Measurements from ENCODE around the gene CATSPER3. TPM values are rescaled to one million over a fixed set of nuclear protein-coding genes. Genes with fewer than 3 reads are reported as not detected.

The CATSPER3 gene
- total and polyA plus RNA-seq, 2 experiments from 2014 or later: 0.11 to 0.14 TPM

DNA sequence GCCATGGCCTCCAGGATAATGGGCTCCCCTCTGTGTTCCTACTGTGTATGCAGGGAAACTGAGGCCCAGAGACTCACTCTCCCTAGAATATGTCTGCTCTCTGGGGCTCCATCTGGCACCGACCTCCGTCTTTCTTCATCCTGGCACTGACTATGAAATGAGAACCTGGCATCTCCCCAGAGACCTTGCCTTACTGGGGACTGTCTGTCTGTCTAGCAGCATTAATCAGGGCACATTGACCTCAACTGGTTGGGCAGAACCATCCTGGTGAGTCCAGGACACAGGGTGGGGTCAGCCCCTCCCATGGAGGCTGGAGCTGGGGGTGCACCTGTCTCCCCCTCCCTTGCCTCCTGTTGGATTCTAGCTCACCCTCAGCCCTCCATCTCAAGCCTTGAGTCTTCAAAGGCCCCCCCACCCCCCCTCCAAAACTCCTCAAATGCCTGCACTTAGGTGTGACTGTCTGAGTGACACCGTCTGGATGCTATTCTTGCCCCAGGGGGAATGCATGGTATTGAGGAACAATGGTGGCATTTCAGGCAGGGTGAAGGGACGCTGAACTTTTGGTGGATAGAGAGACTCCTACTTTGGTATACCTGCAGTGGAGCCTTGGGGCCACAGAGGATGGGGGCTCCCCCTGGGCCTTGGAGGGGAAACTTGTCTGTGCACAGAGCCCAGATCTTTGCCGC is 79.1 kb downstream of the CATSPER3 start:
- Histone ChIP-seq H3K27me3 (replicated peaks; ENCODE audit: insufficient read depth) (peaks cover 64% of the 10 kb centered on the region), H3K9me2 (ENCODE audit: insufficient read depth) (no peaks in the 10 kb centered on the region), H3K9me3 (ENCODE audit: low read depth) (no peaks in the 10 kb centered on the region), H3K36me3 (ENCODE audit: low read depth) (no peaks in the 10 kb centered on the region), H3K79me2 (ENCODE audit: insufficient read depth) (no peaks in the 10 kb centered on the region), H3F3A (ENCODE audit: insufficient read depth) (no peaks in the 10 kb centered on the region), H3K4me3 (no peak overlapping the region), H3K27ac (no peak overlapping the region), H3K9ac (no peak overlapping the region), H3K4me2 (ENCODE audit: unreplicated experiment) (no peak overlapping the region), H2AFZ (no peak overlapping the region), H4K20me1 (ENCODE audit: insufficient read depth) (no peaks in the 10 kb centered on the region), H3K4me1 (ENCODE audit: insufficient read depth) (no peaks in the 10 kb centered on the region)
- 36 to 44% methylated on average over 5 of the region's 5 CpGs for WGBS, 2 experiments (ENCODE audit: low coverage in 1 of 2, low lambda C conversion rate in 2 of 2, missing lambda C conversion rate in 2 of 2)
- no peak for TF ChIP-seq EZH2phosphoT487 (IDR thresholded peaks at IDR 0.05; ENCODE audit: insufficient read depth, low read depth)
- no peak for TF ChIP-seq EZH2 (IDR thresholded peaks at IDR 0.05; ENCODE audit: insufficient read depth, poor library complexity, severe bottlenecking)
- no peak for DNase-seq
- in situ Hi-C loops (cut with MboI): no loop called here

DNA sequence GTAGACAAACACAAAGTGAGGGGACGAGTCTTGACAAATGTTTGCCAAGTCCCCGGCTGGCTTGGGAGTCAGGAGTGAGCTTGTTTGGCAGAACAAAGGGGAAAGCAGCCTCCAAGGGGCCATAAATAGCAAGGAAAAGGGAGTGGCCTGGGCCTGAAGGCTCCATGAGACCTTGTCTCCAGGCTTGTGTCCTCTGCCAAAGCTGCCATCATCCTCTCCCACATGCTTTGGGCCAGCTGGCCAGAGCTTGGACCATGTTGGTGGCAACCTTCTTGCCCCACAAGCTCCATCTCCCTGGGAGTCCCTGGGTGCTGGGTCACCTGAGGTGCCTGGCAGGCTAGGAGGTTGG is 79.6 kb downstream of the CATSPER3 start:
- Histone ChIP-seq H3K36me3 (ENCODE audit: low read depth) (no peaks in the 10 kb centered on the region), H2AFZ (no peak overlapping the region), H3K4me2 (ENCODE audit: unreplicated experiment) (no peak overlapping the region), H3F3A (ENCODE audit: insufficient read depth) (no peaks in the 10 kb centered on the region), H3K27ac (no peak overlapping the region), H3K27me3 (replicated peaks; ENCODE audit: insufficient read depth) (peaks cover 64% of the 10 kb centered on the region), H3K9me3 (ENCODE audit: low read depth) (no peaks in the 10 kb centered on the region), H3K9ac (no peak overlapping the region), H3K4me1 (ENCODE audit: insufficient read depth) (no peaks in the 10 kb centered on the region), H4K20me1 (ENCODE audit: insufficient read depth) (no peaks in the 10 kb centered on the region), H3K9me2 (ENCODE audit: insufficient read depth) (no peaks in the 10 kb centered on the region), H3K4me3 (no peak overlapping the region), H3K79me2 (ENCODE audit: insufficient read depth) (no peaks in the 10 kb centered on the region)
- 11 to 12% methylated on average over 2 of the region's 2 CpGs for WGBS, 2 experiments (ENCODE audit: low coverage in 1 of 2, low lambda C conversion rate in 2 of 2, missing lambda C conversion rate in 2 of 2)
- in situ Hi-C loops (cut with MboI): no loop called here
- no peak for DNase-seq
- no peak for TF ChIP-seq EZH2 (IDR thresholded peaks at IDR 0.05; ENCODE audit: insufficient read depth, poor library complexity, severe bottlenecking)

- H3K27ac ChIP-seq: no peak overlapping the region
- no peak overlapping the region for H2AFZ ChIP-seq
- no peaks in the 10 kb centered on the region for H3K36me3 ChIP-seq (ENCODE audit: low read depth)
- H3K27me3 ChIP-seq (replicated peaks; ENCODE audit: insufficient read depth): peaks cover 64% of the 10 kb centered on the region
- no peaks in the 10 kb centered on the region for H3F3A ChIP-seq (ENCODE audit: insufficient read depth)
- no peak overlapping the region for H3K4me3 ChIP-seq
- no peak for DNase-seq
- no peaks in the 10 kb centered on the region for H4K20me1 ChIP-seq (ENCODE audit: insufficient read depth)
- H3K79me2 ChIP-seq (ENCODE audit: insufficient read depth): no peaks in the 10 kb centered on the region
- in situ Hi-C loops (cut with MboI): no loop called here
- 24 to 47% methylated on average over 2 of the region's 2 CpGs for WGBS, 2 experiments (ENCODE audit: low coverage in 1 of 2, low lambda C conversion rate in 2 of 2, missing lambda C conversion rate in 2 of 2)
- no peaks in the 10 kb centered on the region for H3K9me2 ChIP-seq (ENCODE audit: insufficient read depth)
- H3K9ac ChIP-seq: no peak overlapping the region
- no peaks in the 10 kb centered on the region for H3K9me3 ChIP-seq (ENCODE audit: low read depth)
- H3K4me2 ChIP-seq (ENCODE audit: unreplicated experiment): no peak overlapping the region
- TF ChIP-seq EZH2 (IDR thresholded peaks at IDR 0.05; ENCODE audit: insufficient read depth, poor library complexity, severe bottlenecking): no peak
- no peak for TF ChIP-seq EZH2phosphoT487 (IDR thresholded peaks at IDR 0.05; ENCODE audit: insufficient read depth, low read depth)
- no peaks in the 10 kb centered on the region for H3K4me1 ChIP-seq (ENCODE audit: insufficient read depth)
These were observed 80.6 kb downstream of the CATSPER3 start for GRCh38 chr5:135048286-135048685.

GRCh38 chr5:135048930-135049329 is 81.2 kb downstream of the CATSPER3 start:
- TF ChIP-seq EZH2 (IDR thresholded peaks at IDR 0.05; ENCODE audit: insufficient read depth, poor library complexity, severe bottlenecking) (no peak), EZH2phosphoT487 (IDR thresholded peaks at IDR 0.05; ENCODE audit: insufficient read depth, low read depth) (no peak)
- Histone ChIP-seq H3K79me2 (ENCODE audit: insufficient read depth) (no peaks in the 10 kb centered on the region), H3K4me2 (ENCODE audit: unreplicated experiment) (no peak overlapping the region), H4K20me1 (ENCODE audit: insufficient read depth) (no peaks in the 10 kb centered on the region), H3K4me1 (ENCODE audit: insufficient read depth) (no peaks in the 10 kb centered on the region), H3K9me2 (ENCODE audit: insufficient read depth) (no peaks in the 10 kb centered on the region), H3K36me3 (ENCODE audit: low read depth) (no peaks in the 10 kb centered on the region), H2AFZ (no peak overlapping the region), H3K9ac (no peak overlapping the region), H3K9me3 (ENCODE audit: low read depth) (no peaks in the 10 kb centered on the region), H3K27ac (no peak overlapping the region), H3K27me3 (replicated peaks; ENCODE audit: insufficient read depth) (peaks cover 63% of the 10 kb centered on the region), H3F3A (ENCODE audit: insufficient read depth) (no peaks in the 10 kb centered on the region), H3K4me3 (no peak overlapping the region)
- in situ Hi-C loops (cut with MboI): no loop called here
- 22 to 30% methylated on average over 1 of the region's 1 CpG for WGBS, 2 experiments (ENCODE audit: low coverage in 1 of 2, low lambda C conversion rate in 2 of 2, missing lambda C conversion rate in 2 of 2)
- no peak for DNase-seq

All from GM23248 (cell line).